ENCODE data around the gene TSPEAR. TPM values are rescaled to one million over a fixed set of nuclear protein-coding genes. Genes with fewer than 3 reads are reported as not detected.
A peak's percentile ranks its signal among the peaks of the same experiment; 100 is the strongest.

TSPEAR gene
- total and polyA plus RNA-seq, 2 of the 13 experiments (the other 11 are each of a cell fraction or from before 2014, with no cell fraction given) = 0.07 to 0.32 TPM

GRCh38 chr21:44697811-44698734 is 13.3 kb downstream of the TSPEAR start (continued):
- TF ChIP-seq, protein P1, sequence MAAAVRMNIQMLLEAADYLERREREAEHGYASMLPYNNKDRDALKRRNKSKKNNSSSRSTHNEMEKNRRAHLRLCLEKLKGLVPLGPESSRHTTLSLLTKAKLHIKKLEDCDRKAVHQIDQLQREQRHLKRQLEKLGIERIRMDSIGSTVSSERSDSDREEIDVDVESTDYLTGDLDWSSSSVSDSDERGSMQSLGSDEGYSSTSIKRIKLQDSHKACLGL (CRISPR knock-in tag; IDR thresholded peaks at IDR 0.05) = no peak
- no peak for TF ChIP-seq ZNF577 (CRISPR knock-in tag; IDR thresholded peaks at IDR 0.05; ENCODE audit: borderline replicate concordance, low read depth)
- TF ChIP-seq RBFOX2 (IDR thresholded peaks at IDR 0.05; ENCODE audit: low read depth, low read length) = no peak
- no peak for TF ChIP-seq ZNF317 (CRISPR knock-in tag; IDR thresholded peaks at IDR 0.05)
- TF ChIP-seq ZBTB7B (CRISPR knock-in tag; IDR thresholded peaks at IDR 0.05) = peak; percentile 78
- TF ChIP-seq PHB2 (IDR thresholded peaks at IDR 0.05; ENCODE audit: partially characterized antibody) = no peak
- TF ChIP-seq ZNF576 (CRISPR knock-in tag; IDR thresholded peaks at IDR 0.05) = no peak
- no peak for TF ChIP-seq SRSF9 (IDR thresholded peaks at IDR 0.05; ENCODE audit: borderline replicate concordance, insufficient read depth, low read depth, low read length, poor library complexity, severe bottlenecking)
- TF ChIP-seq FOXK1 (CRISPR knock-in tag; IDR thresholded peaks at IDR 0.05; ENCODE audit: borderline replicate concordance, low read depth) = no peak
- TF ChIP-seq KLF6 (CRISPR knock-in tag; IDR thresholded peaks at IDR 0.05) = no peak
- TF ChIP-seq, protein P2, sequence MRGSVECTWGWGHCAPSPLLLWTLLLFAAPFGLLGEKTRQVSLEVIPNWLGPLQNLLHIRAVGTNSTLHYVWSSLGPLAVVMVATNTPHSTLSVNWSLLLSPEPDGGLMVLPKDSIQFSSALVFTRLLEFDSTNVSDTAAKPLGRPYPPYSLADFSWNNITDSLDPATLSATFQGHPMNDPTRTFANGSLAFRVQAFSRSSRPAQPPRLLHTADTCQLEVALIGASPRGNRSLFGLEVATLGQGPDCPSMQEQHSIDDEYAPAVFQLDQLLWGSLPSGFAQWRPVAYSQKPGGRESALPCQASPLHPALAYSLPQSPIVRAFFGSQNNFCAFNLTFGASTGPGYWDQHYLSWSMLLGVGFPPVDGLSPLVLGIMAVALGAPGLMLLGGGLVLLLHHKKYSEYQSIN (CRISPR knock-in tag; IDR thresholded peaks at IDR 0.05; ENCODE audit: borderline replicate concordance) = no peak
- TF ChIP-seq HMG20A (CRISPR knock-in tag; IDR thresholded peaks at IDR 0.05; ENCODE audit: borderline replicate concordance) = no peak
- TF ChIP-seq, protein P3, sequence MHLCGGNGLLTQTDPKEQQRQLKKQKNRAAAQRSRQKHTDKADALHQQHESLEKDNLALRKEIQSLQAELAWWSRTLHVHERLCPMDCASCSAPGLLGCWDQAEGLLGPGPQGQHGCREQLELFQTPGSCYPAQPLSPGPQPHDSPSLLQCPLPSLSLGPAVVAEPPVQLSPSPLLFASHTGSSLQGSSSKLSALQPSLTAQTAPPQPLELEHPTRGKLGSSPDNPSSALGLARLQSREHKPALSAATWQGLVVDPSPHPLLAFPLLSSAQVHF (CRISPR knock-in tag; IDR thresholded peaks at IDR 0.05) = no peak
- TF ChIP-seq, protein P4, sequence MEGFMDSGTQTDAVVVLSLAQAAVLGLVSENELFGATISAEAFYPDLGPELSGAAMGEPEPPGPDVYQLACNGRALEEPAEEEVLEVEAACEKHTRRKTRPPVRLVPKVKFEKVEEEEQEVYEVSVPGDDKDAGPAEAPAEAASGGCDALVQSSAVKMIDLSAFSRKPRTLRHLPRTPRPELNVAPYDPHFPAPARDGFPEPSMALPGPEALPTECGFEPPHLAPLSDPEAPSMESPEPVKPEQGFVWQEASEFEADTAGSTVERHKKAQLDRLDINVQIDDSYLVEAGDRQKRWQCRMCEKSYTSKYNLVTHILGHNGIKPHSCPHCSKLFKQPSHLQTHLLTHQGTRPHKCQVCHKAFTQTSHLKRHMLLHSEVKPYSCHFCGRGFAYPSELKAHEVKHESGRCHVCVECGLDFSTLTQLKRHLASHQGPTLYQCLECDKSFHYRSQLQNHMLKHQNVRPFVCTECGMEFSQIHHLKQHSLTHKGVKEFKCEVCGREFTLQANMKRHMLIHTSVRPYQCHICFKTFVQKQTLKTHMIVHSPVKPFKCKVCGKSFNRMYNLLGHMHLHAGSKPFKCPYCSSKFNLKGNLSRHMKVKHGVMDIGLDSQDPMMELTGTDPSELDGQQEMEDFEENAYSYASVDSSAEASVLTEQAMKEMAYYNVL (CRISPR knock-in tag; IDR thresholded peaks at IDR 0.05; ENCODE audit: borderline replicate concordance) = no peak
- TF ChIP-seq ZNF598 (CRISPR knock-in tag; IDR thresholded peaks at IDR 0.05; ENCODE audit: borderline replicate concordance) = no peak
- TF ChIP-seq ZNF296 (CRISPR knock-in tag; conservative IDR thresholded peaks at IDR 0.05) = no peak
- TF ChIP-seq ESRRA (CRISPR knock-in tag; IDR thresholded peaks at IDR 0.05; ENCODE audit: low read depth) = no peak
- TF ChIP-seq GFI1 (CRISPR knock-in tag; IDR thresholded peaks at IDR 0.05; ENCODE audit: borderline replicate concordance) = no peak
- TF ChIP-seq THAP11 (CRISPR knock-in tag; IDR thresholded peaks at IDR 0.05) = no peak
- no peak for TF ChIP-seq MBD4 (IDR thresholded peaks at IDR 0.05; ENCODE audit: borderline replicate concordance, low read length)
- peak; percentile 14; the same call in 1 of the 2 replicates for TF ChIP-seq FOXP4 (CRISPR knock-in tag; IDR thresholded peaks at IDR 0.05)
